ENCODE results near the gene HELLS. TPM values are rescaled to one million over a fixed set of nuclear protein-coding genes. Genes with fewer than 3 reads are reported as not detected.

Gene HELLS
- total and polyA plus RNA-seq, 2 of the 4 experiments (the other 2 are of a cell fraction) = 15.9 to 29.8 TPM

GRCh38 chr10:94617389-94617944 lies 71.9 kb downstream of the HELLS start:
- H3K36me3 ChIP-seq (ENCODE audit: control insufficient read depth, insufficient read depth, low read length) = no peaks in the 10 kb centered on the region
- TF ChIP-seq RCOR1 (IDR thresholded peaks at IDR 0.05; ENCODE audit: insufficient replicate concordance, low read length) (no peak), MAZ (IDR thresholded peaks at IDR 0.05; ENCODE audit: borderline replicate concordance, low read depth, low read length) (no peak), CTCF (conservative IDR thresholded peaks at IDR 0.05; ENCODE audit: low read depth, low read length) (no peak), NFE2L2 (IDR thresholded peaks at IDR 0.05; ENCODE audit: low read depth, low read length) (no peak)
- H3K27ac ChIP-seq (ENCODE audit: insufficient read depth, low read length) = no peak overlapping the region
- no peak overlapping the region for H3K23ac ChIP-seq (ENCODE audit: low read depth, low read length)
- no TSS peak for BruUV-seq (replicated peaks)
- ATAC-seq (ENCODE audit: low read depth) = no peak
- no peak overlapping the region for H2AK5ac ChIP-seq (ENCODE audit: low read depth, low read length)
- no peak overlapping the region for H3K4me3 ChIP-seq (ENCODE audit: insufficient read depth, low read depth, low read length)
- ChIA-PET CTCF (no interaction called here), POLR2A (ENCODE audit: unreplicated experiment) (no interaction called here)
- H3K9me3 ChIP-seq (ENCODE audit: control insufficient read depth, insufficient read depth, low read length) = no peaks in the 10 kb centered on the region
- no peaks in the 10 kb centered on the region for H3K79me1 ChIP-seq (ENCODE audit: low read depth in 1 of 2, low read length in 2 of 2)
- H4K91ac ChIP-seq (ENCODE audit: insufficient read depth, low read depth, low read length) = no peak overlapping the region
- no peak for DNase-seq
- dilution Hi-C loops (cut with HindIII; ENCODE audit: low sequenced_read_pairs, unreplicated experiment) (no loop called here), intact Hi-C loops (cut with micrococcal nuclease) (no loop called here), in situ Hi-C loops (cut with MboI; ENCODE audit: low sequenced_read_pairs) (loop anchor here (25.0 kb wide), 1 partner anchor 745 kb away; no protein-coding TSS in a partner anchor)
- H3K4ac ChIP-seq (ENCODE audit: low read depth, low read length) = no peak overlapping the region
- no peak overlapping the region for H3K56ac ChIP-seq (ENCODE audit: extremely low read depth, insufficient read depth, low read length)
- H3K18ac ChIP-seq (ENCODE audit: low read depth, low read length) = no peak overlapping the region
- no peaks in the 10 kb centered on the region for H3K4me1 ChIP-seq (ENCODE audit: control insufficient read depth, insufficient read depth, low read length)
- no peak overlapping the region for H3K4me2 ChIP-seq (ENCODE audit: low read depth, low read length)
- H3K27me3 ChIP-seq (ENCODE audit: control insufficient read depth, insufficient read depth, low read length) = no peaks in the 10 kb centered on the region
- no peak overlapping the region for H3K14ac ChIP-seq (replicated peaks; ENCODE audit: low read depth, low read length)
- H4K5ac ChIP-seq (ENCODE audit: low read depth, low read length) = no peak overlapping the region
- WGBS, 2 experiments (ENCODE audit: extremely low coverage in 2 of 2, insufficient read length in 1 of 2) = no CpG with 5 or more reads among the region's 5 CpGs
- H3K9ac ChIP-seq (ENCODE audit: low read depth, low read length) = no peak overlapping the region
- 0 out of 2 replicates have a peak, but pooled peaks cover 2% of the 10 kb centered on the region for H3K9me1 ChIP-seq (ENCODE audit: insufficient read depth, low read length)
- no peaks in the 10 kb centered on the region for H4K20me1 ChIP-seq (ENCODE audit: insufficient read depth, low read length)
- no peak overlapping the region for H2BK120ac ChIP-seq (ENCODE audit: low read depth, low read length)
- no peak overlapping the region for H2AK9ac ChIP-seq (replicated peaks; ENCODE audit: low read depth, low read length, poor library complexity)
- H2BK20ac ChIP-seq (ENCODE audit: low read depth, low read length) = no peak overlapping the region
- no peak overlapping the region for H2AFZ ChIP-seq (replicated peaks; ENCODE audit: low read length, poor library complexity)
- H4K8ac ChIP-seq (ENCODE audit: low read depth in 2 of 2, low read length in 2 of 2) = no peak overlapping the region
- no peak overlapping the region for H2BK5ac ChIP-seq (ENCODE audit: low read depth, low read length, poor library complexity, severe bottlenecking)
- no peak overlapping the region for H2BK15ac ChIP-seq (ENCODE audit: low read depth, low read length)

All from IMR-90 (cell line).